AG04449 (cell line): ENCODE results near the gene SPEG.

Experiments used
- CTCF ChIA-PET: fragments of 350-600 bp; formaldehyde crosslinking; extraction: SDS; loops from one replicate; lab custom pipeline; 2021; ENCODE audit warnings: antibody characterized with exemption; lab: Yijun Ruan, JAX
- POLR2A ChIA-PET: fragments of 400-600, 350-600 bp; formaldehyde crosslinking; extraction: SDS; loops from one replicate; lab custom pipeline; 2020; ENCODE audit warnings: antibody characterized with exemption, inconsistent platforms; lab: Yijun Ruan, JAX
- DNase-seq: peaks from one replicate; pipeline ENCODE4 v3.0.0-alpha.2; 2010; ENCODE audit warnings: low read depth, low spot score
- H3K4me3 ChIP-seq: 2 replicates; pipeline ENCODE4 v1.5.1; 2011; ENCODE audit warnings: low read depth, mild to moderate bottlenecking, control low read depth, low read length
- CTCF ChIP-seq: IDR thresholded peaks from one replicate; pipeline ENCODE4 v1.5.1; 2011; ENCODE audit warnings: mild to moderate bottlenecking, moderate library complexity, low read length, control low read depth, inconsistent platforms; ENCODE audit not compliant: insufficient read depth; ENCODE audit errors: missing control alignments

Gene SPEG

GRCh38 chr2:219469186-219469724 lies 34.6 kb downstream of the SPEG start:
- TF ChIP-seq CTCF, result no peak
- H3K4me3 ChIP-seq, result no peak overlapping the region
- POLR2A ChIA-PET, result interaction anchor here (0.9 to 2.1 kb wide), 7 partner anchors 9 to 82 kb away, joined by 3 to 7 read pairs (median 3); partner anchors contain the start of genes DNPEP and GMPPA
- no peak for DNase-seq
- CTCF ChIA-PET, result interaction anchor here (1.0 to 21.1 kb wide), 8 partner anchors 10 to 66 kb away, joined by 3 to 513 read pairs (median 16); partner anchors contain the start of gene GMPPA

DNA sequence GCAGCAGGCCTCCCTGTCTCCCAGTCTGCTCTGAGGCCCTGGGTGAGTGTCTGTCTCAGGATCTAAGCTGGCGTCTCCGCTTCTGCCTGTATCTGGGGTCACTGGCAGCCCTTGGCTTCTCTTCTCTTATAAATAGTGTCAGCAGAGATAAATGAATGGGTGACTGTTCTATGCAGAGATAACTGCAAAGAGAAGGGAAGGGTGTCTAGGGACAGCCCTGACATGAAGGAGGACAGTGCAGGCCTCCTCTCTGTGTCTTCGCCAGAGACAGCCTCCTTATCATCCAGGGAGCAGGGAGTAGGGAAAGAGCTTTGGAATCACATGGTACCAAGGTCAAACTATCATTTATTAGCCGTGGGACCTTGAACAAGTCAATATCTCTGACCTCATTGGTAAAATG lies 35.8 kb downstream of the SPEG start:
- no peak for TF ChIP-seq CTCF
- DNase-seq, result no peak
- H3K4me3 ChIP-seq, result no peak overlapping the region
- POLR2A ChIA-PET, result interaction anchor here (1.0 kb wide), 1 partner anchor 17 kb away, joined by 3 read pairs; no protein-coding TSS in a partner anchor
- CTCF ChIA-PET, result interaction anchor here (0.7 to 21.1 kb wide), 7 partner anchors 12 to 82 kb away, joined by 3 to 513 read pairs (median 29); partner anchors contain the start of gene GMPPA

DNA sequence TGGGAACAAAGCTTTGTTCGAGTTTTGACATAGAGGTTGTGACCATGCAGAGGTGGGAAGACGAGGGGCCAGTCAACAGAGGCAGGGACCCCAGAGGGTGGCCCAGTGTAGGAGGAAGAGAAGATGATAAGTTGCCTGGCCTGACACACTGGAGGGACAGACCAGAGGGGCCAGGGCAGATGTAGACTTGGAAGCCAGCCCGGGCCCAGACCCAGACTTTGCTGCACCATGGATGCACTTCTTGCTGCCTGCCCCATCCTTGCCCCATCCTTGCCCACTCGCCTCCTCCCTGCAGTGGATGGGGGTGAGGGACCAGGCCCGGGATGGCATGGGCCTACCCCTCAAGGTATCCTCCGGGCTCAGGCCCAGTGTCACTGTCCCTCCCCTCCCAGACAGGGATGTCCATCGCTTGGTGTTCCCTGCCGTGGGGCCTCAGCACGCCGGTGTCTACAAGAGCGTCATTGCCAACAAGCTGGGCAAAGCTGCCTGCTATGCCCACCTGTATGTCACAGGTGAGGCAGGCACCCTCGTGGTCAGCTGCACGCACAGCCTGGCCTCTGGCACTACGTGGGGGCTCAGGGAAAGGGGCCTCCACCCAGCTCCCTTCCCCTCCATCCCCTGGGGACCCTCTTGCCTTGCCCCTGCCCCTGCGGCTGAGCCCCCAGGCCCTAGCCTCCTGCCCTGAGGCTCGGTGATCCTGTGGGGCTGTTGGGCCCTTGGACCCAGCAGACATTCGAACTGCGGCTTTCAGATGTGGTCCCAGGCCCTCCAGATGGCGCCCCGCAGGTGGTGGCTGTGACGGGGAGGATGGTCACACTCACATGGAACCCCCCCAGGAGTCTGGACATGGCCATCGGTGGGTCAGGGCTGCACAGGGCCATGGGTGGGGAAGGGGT lies 37.1 kb downstream of the SPEG start:
- no peak overlapping the region for H3K4me3 ChIP-seq
- ChIA-PET CTCF (interaction anchor here (1.1 to 21.1 kb wide), 6 partner anchors 13 to 83 kb away, joined by 4 to 513 read pairs (median 178); partner anchors contain the start of gene GMPPA), POLR2A (interaction anchor here (1.0 kb wide), 1 partner anchor 18 kb away, joined by 3 read pairs; no protein-coding TSS in a partner anchor)
- TF ChIP-seq CTCF, result no peak
- DNase-seq, result no peak

GRCh38 chr2:219472629-219473187 lies 38.1 kb downstream of the SPEG start:
- no peak for TF ChIP-seq CTCF
- no peak for DNase-seq
- ChIA-PET POLR2A (interaction anchor here (1.6 kb wide), 1 partner anchor 12 kb away, joined by 4 read pairs; no protein-coding TSS in a partner anchor), CTCF (interaction anchor here (1.1 to 21.1 kb wide), 6 partner anchors 14 to 69 kb away, joined by 3 to 513 read pairs (median 178); partner anchors contain the start of gene GMPPA)
- no peak overlapping the region for H3K4me3 ChIP-seq

DNA sequence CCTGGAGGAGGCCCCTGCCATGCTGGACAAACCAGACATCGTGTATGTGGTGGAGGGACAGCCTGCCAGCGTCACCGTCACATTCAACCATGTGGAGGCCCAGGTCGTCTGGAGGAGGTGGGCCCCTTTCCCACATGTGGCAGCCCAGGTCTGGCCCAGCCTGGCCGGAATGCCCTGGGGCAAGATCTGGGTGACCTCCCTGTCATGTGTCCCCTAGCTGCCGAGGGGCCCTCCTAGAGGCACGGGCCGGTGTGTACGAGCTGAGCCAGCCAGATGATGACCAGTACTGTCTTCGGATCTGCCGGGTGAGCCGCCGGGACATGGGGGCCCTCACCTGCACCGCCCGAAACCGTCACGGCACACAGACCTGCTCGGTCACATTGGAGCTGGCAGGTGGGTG lies 38.9 kb downstream of the SPEG start:
- no peak overlapping the region for H3K4me3 ChIP-seq
- POLR2A ChIA-PET, result interaction anchor here (1.6 kb wide), 1 partner anchor 13 kb away, joined by 4 read pairs; no protein-coding TSS in a partner anchor
- no peak for DNase-seq
- CTCF ChIA-PET, result interaction anchor here (5.4 to 21.1 kb wide), 5 partner anchors 15 to 70 kb away, joined by 44 to 513 read pairs (median 178); partner anchors contain the start of gene GMPPA
- no peak for TF ChIP-seq CTCF
